HG03108 (cell line): Measurements from ENCODE around the gene FRMD1.

Source experiments
- ATAC-seq: cut with Tn5 transposase; IDR thresholded peaks from one replicate; pipeline ENCODE4 v1.9.1; 2021; ENCODE audit warnings: moderate library complexity; ENCODE audit not compliant: unreplicated experiment

The FRMD1 gene

GRCh38 chr6:168078943-168079405, at the start of gene FRMD1:
TSS of gene FRMD1 (minus strand) at chr6:168079212. CDS start at chr6:168079094, 118 bp downstream.
- no peak for ATAC-seq

- no peak for ATAC-seq
Observed at GRCh38 chr6:168128006-168128630, 49.1 kb upstream of the FRMD1 start.

DNA sequence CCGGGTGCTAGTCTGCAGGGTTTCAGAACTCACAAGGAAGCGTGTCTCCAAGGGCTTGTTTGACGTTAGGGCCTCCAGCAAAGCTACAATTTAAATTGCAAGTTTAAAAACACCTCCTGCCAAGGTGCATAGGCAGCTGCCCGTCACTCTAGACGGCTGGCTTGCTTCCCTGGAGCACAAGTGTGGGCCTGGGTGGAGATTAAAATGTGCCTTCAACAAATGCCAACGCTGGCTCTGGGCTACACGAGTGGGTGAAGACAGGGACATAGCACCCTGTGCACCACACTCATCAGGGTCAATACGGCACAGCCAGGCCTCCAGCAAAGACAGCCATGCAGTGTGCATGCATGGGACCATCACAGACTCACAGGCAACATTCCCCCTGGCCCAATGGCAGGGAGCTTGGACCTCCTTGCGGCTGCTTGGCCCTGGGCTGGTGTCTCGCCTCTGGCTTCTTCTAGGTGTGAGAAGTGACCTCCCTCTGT, 48.4 kb upstream of the FRMD1 start:
- no peak for ATAC-seq

- no peak for ATAC-seq
Observed at GRCh38 chr6:168126566-168127383, 47.8 kb upstream of the FRMD1 start.

DNA sequence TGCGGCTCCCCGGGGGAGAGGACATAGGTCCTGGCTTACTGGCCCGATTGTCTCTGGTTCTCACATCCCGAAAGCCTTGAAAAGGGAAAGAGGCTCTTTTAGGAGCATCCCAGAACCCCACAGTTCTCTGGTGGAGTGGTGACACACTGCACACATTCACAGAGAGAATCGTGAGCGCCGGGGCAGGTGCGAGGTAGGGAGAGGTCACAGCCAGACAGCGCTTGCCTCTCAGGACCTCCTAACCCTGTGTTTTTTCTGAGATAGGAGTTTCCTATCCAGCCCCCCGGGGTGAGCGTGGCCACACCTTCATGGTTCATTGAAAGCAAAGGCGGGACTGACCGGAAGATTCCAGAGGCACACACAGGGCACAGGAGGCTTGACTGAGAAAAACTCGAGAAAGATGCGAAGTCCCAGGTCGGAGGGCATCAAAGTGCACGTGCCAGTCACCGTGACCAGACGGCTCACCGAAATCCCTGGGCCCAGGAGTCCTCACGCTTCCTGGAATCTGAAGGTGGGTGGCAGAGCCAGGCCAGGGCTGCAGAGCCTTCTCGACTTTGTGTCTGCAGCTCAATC, 46.5 kb upstream of the FRMD1 start:
- no peak for ATAC-seq

DNA sequence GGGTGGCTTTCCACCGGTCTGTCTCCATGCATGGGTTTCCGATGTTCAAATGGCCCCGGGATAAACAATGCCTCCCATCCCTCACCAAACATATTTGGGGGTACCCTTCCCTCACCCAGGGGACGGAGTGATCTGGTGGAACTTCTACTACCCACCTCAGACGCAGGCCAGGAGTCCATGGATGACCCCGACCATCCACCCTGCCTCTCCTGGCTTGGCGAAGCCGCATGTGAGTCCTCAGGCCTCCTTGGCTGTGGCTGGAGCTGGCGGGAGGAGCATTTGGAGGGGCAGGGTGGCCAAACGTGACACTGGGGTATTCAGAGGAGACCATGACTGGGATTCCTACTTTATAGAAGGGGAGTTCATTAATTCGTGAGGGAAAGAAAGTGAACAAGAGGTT, 45.9 kb upstream of the FRMD1 start:
- no peak for ATAC-seq

DNA sequence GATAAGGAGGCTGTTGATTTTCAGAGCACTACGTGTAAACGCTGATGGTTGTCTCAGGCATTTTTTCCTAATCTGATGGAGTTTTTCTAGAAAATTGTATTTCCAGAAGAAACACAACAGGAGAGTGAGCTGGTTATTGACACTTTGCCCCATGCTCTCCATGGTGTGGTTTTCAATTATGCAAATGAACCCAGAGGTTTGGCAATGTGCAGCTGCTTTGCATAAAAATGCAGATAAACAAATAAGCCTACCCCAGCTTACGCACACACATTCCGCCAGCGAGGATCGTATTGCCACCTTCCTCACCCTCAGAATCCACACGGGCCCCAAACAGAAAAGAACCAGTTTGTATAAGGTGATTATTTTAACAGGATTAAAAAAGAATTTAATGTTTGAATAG, 45.1 kb upstream of the FRMD1 start:
- ATAC-seq: no peak

DNA sequence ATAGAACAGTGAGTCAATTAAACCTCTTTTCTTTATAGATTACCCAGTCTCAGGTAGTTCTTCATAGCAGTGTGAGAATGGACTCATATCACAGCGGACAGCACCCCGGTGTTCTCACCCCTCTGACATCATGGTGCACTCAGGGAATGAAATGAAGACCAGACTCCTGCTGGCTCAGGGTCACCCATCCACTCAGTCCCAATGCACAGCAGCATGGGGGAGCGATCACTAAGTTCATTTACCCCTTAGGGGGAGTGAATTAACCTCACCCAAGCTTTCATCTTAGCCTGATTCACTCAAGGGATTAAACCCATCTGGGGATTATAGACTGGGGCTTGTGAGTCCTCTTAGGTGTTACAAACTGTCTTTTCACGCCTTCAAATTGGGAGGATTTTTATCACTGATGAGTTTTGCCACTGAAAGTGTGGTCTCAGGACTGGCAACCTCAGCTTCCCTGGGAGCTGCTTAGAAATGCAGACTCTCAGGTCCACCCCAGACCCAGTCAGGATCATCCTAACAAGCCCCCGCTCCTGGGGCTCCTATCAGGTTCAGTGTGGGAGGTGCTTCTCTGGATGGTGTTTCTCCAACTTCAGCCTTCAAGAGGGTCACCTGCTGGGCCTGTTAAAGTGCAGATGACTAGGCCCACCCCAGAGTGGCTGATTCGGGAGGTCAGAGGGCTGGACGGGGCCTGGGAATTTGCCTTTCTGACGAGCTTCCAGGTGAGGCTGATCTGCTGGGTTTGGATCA, 44.3 kb upstream of the FRMD1 start:
- no peak for ATAC-seq

GRCh38 chr6:168122521-168122920, 43.5 kb upstream of the FRMD1 start:
- ATAC-seq: no peak

DNA sequence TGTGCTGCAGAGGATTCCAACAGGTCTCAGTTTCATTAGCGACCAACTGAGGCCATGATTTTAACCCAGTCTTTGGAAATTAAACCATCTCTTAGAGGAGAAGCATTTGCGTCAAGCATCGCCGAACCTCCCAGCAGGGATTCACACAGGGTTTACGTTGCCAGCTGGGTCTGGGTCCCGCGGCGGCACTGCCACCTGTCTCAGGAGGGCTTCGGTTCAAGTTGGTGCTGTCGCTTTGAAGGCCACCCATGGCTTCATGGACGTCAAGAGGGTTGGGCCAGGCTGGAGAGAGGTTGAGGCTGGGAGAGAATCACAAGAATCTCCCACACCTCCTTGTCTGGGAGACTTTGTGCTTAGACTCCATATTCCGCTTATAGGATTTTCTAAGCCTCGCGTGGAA, 43.0 kb upstream of the FRMD1 start:
- no peak for ATAC-seq

DNA sequence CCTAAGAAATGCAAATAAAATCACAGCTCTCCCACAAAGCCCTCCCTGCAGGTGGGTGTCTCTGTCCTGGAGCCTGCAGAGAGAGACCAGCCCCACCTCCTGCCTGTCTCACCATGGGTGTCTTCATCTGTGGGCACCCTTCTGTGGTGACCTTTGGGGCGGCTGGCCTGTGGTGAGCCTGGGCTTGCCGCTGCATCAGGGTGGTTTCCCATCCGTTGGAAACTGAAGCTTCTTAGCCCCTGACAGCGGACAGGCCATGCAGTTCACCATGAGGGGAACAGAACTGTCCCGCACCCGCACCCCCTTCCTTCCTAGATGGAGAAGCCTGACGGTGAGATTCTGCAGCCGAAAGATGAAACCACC, 42.3 kb upstream of the FRMD1 start:
- no peak for ATAC-seq

GRCh38 chr6:168120390-168121302, 41.6 kb upstream of the FRMD1 start:
- ATAC-seq: no peak

GRCh38 chr6:168119539-168119938, 40.5 kb upstream of the FRMD1 start:
- ATAC-seq: no peak

- no peak for ATAC-seq
Observed at GRCh38 chr6:168118935-168119334, 39.9 kb upstream of the FRMD1 start.

- ATAC-seq: no peak
Observed at GRCh38 chr6:168117942-168118341, 38.9 kb upstream of the FRMD1 start.

GRCh38 chr6:168116975-168117899, 38.2 kb upstream of the FRMD1 start:
- no peak for ATAC-seq

GRCh38 chr6:168116438-168116974, 37.5 kb upstream of the FRMD1 start:
- no peak for ATAC-seq

DNA sequence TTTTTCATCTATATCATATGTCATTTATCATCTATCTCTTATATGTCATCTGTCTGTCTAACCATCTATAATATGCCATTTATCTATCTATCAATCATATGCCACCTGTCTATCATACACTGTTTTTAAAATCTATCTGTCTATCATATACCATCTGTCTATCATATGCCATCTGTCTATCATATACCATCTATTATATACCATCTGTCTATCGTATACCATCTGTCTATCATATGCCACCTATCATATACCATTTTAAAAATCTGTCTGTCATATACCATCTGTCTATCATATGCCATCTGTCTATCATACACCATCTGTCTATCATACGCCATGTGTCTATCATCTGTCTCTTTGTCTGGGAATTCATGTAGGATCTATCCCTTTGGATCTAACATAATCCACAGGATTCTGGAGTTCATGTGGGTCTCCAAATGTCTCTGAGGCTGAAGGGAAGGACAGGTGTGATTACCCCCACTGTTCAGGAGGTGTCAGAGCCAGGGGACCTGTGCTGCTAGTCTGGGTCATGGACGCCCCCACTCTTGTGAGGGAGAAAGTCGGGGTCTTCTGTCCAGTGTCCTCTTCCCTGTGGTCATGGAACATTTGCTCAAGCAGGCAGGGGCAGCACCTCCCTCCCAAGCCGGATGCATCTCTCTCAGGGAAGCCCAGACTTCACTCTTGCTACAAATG, 36.9 kb upstream of the FRMD1 start:
- no peak for ATAC-seq
